HUES6 (cell line): ENCODE results near the gene ANKHD1.

Experiments
- H3K27ac ChIP-seq: 2 replicates; pipeline ENCODE4 v1.7.0; 2013; ENCODE audit warnings: low read depth, mild to moderate bottlenecking, low read length, inconsistent platforms
- H3K27me3 ChIP-seq: 2 replicates; pipeline ENCODE4 v1.6.1; 2013; ENCODE audit warnings: low read length; ENCODE audit not compliant: control insufficient read depth, insufficient read depth
- H3K36me3 ChIP-seq: 2 replicates; pipeline ENCODE4 v1.6.1; 2013; ENCODE audit warnings: low read length; ENCODE audit not compliant: control insufficient read depth, insufficient read depth
- H3K4me1 ChIP-seq: 2 replicates; pipeline ENCODE4 v1.6.1; 2013; ENCODE audit warnings: low read length; ENCODE audit not compliant: control insufficient read depth, insufficient read depth
- H3K4me3 ChIP-seq: 2 replicates; pipeline ENCODE4 v1.5.1; 2013; ENCODE audit warnings: low read depth, low read length
- H3K9ac ChIP-seq: one replicate; pipeline ENCODE4 v1.6.1; 2013; ENCODE audit warnings: mild to moderate bottlenecking, low read length
- H3K9me3 ChIP-seq: 2 replicates; pipeline ENCODE4 v1.6.1; 2013; ENCODE audit warnings: low read depth, low read length; ENCODE audit not compliant: control insufficient read depth, insufficient read depth

The ANKHD1 gene

DNA sequence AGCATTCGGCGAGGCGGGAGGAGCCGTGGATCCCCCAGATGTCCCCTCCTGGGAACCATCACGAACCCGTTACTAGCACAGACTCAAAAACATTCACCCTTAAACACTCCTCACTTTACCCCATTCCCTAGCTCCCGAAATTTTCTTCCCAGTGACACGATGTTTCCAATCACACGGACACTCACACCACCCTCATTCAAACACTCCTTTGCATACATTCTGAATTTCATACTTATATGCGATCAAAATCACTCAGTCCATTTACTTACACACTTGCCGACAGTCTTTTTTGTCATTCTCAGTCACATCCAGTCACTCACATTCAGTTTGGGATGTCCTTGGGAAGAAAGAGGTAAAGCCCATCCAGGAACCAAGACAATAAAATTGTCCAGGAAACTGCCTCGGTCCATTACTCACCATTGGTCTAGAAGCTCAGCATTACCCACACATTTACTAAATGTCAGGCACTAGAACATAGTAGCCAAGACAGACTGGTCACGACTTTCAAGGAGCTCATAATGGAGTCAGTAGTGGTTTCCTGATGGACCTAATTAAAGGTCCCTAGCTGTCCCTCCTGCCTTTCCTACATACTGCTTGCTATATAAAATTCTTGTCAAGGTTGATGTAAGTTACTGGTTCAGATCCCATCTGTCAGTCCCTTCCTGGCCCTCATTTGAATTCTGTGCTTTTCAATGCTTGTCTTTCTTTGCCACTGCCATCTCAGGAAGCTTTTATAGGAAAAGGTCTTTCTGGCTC is 163.6 kb downstream of the ANKHD1 start:
- Histone ChIP-seq H3K9me3 (no peaks in the 10 kb centered on the region), H3K4me1 (peaks cover 13% of the 10 kb centered on the region), H3K36me3 (peaks cover 46% of the 10 kb centered on the region), H3K27ac (no peak overlapping the region), H3K9ac (peak overlapping the region; percentile 87), H3K4me3 (peak overlapping the region; percentile 90), H3K27me3 (no peaks in the 10 kb centered on the region)

DNA sequence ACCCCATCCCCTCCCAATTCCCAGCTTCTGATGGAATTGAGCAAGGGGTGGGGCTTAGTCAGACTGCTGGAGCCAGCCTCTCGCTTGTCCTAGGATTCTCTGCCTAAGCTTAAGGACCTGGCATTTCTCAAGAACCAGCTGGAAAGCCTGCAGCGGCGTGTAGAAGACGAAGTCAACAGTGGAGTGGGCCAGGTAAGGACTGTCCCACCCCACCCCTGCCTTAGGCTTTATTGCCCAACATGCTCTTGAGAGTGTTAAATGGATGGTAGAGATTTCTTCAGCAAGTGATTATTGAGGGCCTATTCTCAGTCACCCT is 164.1 kb downstream of the ANKHD1 start:
- peak overlapping the region; percentile 90 for H3K4me3 ChIP-seq
- H3K36me3 ChIP-seq = peaks cover 40% of the 10 kb centered on the region
- peaks cover 13% of the 10 kb centered on the region for H3K4me1 ChIP-seq
- H3K9me3 ChIP-seq = no peaks in the 10 kb centered on the region
- H3K9ac ChIP-seq = peak overlapping the region; percentile 87
- H3K27ac ChIP-seq = no peak overlapping the region
- no peaks in the 10 kb centered on the region for H3K27me3 ChIP-seq

DNA sequence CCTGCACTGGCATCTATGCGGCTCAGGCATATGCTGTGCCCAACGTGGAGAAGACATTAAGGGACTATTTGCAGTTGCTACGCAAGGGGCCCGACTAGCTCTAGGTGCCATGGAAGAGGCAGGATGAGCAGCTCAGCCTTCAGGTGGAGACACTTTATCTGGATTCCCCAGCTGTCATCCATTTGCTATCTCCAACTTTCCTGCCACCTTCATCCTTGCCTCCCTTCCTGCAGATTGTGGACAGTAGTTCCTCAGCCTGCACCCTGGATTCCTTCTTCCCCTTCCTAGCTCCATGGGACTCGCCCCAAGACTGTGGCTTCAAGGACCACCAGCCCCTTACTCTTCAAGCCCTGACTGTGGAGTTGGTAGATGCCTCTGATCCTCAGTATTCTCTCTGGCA is 165.0 kb downstream of the ANKHD1 start:
- Histone ChIP-seq H3K27ac (no peak overlapping the region), H3K36me3 (peaks cover 32% of the 10 kb centered on the region), H3K4me3 (no peak overlapping the region), H3K4me1 (peaks cover 13% of the 10 kb centered on the region), H3K27me3 (no peaks in the 10 kb centered on the region), H3K9me3 (no peaks in the 10 kb centered on the region), H3K9ac (no peak overlapping the region)

DNA sequence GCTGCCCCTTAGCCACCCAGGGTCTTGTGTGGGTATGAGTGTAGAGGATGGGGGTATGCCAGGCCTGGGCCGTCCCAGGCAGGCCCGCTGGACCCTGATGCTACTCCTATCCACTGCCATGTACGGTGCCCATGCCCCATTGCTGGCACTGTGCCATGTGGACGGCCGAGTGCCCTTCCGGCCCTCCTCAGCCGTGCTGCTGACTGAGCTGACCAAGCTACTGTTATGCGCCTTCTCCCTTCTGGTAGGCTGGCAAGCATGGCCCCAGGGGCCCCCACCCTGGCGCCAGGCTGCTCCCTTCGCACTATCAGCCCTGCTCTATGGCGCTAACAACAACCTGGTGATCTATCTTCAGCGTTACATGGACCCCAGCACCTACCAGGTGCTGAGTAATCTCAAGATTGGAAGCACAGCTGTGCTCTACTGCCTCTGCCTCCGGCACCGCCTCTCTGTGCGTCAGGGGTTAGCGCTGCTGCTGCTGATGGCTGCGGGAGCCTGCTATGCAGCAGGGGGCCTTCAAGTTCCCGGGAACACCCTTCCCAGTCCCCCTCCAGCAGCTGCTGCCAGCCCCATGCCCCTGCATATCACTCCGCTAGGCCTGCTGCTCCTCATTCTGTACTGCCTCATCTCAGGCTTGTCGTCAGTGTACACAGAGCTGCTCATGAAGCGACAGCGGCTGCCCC is 165.6 kb downstream of the ANKHD1 start:
- Histone ChIP-seq H3K27me3 (no peaks in the 10 kb centered on the region), H3K36me3 (peaks cover 28% of the 10 kb centered on the region), H3K9ac (no peak overlapping the region), H3K27ac (no peak overlapping the region), H3K4me3 (no peak overlapping the region), H3K4me1 (peaks cover 13% of the 10 kb centered on the region), H3K9me3 (no peaks in the 10 kb centered on the region)

DNA sequence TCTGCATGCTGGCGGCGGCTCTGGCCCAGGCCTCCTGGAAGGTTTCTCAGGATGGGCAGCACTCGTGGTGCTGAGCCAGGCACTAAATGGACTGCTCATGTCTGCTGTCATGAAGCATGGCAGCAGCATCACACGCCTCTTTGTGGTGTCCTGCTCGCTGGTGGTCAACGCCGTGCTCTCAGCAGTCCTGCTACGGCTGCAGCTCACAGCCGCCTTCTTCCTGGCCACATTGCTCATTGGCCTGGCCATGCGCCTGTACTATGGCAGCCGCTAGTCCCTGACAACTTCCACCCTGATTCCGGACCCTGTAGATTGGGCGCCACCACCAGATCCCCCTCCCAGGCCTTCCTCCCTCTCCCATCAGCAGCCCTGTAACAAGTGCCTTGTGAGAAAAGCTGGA is 166.2 kb downstream of the ANKHD1 start:
- Histone ChIP-seq H3K36me3 (peaks cover 28% of the 10 kb centered on the region), H3K9ac (no peak overlapping the region), H3K4me1 (peaks cover 13% of the 10 kb centered on the region), H3K27ac (no peak overlapping the region), H3K9me3 (no peaks in the 10 kb centered on the region), H3K27me3 (no peaks in the 10 kb centered on the region), H3K4me3 (no peak overlapping the region)

DNA sequence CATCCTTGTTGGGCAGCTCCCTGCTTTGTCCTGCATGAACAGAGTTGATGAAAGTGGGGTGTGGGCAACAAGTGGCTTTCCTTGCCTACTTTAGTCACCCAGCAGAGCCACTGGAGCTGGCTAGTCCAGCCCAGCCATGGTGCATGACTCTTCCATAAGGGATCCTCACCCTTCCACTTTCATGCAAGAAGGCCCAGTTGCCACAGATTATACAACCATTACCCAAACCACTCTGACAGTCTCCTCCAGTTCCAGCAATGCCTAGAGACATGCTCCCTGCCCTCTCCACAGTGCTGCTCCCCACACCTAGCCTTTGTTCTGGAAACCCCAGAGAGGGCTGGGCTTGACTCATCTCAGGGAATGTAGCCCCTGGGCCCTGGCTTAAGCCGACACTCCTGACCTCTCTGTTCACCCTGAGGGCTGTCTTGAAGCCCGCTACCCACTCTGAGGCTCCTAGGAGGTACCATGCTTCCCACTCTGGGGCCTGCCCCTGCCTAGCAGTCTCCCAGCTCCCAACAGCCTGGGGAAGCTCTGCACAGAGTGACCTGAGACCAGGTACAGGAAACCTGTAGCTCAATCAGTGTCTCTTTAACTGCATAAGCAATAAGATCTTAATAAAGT is 166.9 kb downstream of the ANKHD1 start:
- H3K4me3 ChIP-seq = no peak overlapping the region

DNA sequence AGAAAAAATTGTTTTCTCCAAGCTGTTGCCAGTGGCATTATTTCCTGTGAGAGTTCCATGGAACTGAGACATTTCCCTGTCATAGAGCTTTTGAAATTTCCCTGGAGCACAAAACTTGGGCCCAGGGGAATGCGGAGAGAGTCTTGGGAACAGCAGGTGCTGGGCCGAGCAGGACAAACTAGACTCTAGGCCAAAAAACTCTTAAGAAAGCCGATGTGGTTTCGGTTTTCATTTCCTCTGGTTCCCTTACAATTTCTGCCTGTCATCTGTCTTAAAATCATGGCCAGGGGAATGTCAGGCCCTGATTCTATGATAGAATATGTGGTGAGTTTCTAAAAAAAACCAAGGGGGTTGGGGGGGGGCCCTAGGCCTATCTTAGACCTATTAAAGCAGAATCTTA is 167.6 kb downstream of the ANKHD1 start:
- Histone ChIP-seq H3K9me3 (no peaks in the 10 kb centered on the region), H3K9ac (no peak overlapping the region), H3K27me3 (no peaks in the 10 kb centered on the region), H3K4me3 (no peak overlapping the region), H3K36me3 (peaks cover 28% of the 10 kb centered on the region), H3K4me1 (peaks cover 5% of the 10 kb centered on the region; the same call in 1 of the 2 replicates), H3K27ac (no peak overlapping the region)

More for the DNA sequence above, 166.9 kb downstream of the ANKHD1 start:
- Histone ChIP-seq H3K4me1 (peaks cover 9% of the 10 kb centered on the region), H3K9ac (no peak overlapping the region), H3K36me3 (peaks cover 28% of the 10 kb centered on the region), H3K27me3 (no peaks in the 10 kb centered on the region), H3K9me3 (no peaks in the 10 kb centered on the region), H3K27ac (no peak overlapping the region)

DNA sequence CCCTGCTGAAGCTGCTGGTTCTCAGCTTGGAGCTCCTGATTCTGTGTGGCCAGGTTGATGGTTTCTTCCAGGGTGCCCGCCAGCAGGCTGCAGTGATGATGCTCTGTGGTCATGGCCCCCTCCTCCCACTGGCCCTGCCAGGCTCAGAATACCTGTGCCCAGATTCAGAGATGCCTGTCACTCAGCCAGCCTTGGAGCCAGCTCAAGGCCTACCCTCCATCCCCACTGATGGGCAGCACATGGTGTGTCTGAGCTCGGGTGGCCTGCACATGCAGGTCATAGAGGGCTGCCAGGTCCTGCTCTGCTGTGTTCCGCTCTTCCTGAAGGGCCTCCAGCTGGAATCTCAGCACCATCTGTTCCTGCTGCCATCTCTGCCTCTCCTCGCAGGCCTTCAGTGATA is 168.4 kb downstream of the ANKHD1 start:
- peaks cover 5% of the 10 kb centered on the region; the same call in 1 of the 2 replicates for H3K4me1 ChIP-seq
- H3K27me3 ChIP-seq = no peaks in the 10 kb centered on the region
- H3K4me3 ChIP-seq = no peak overlapping the region
- no peaks in the 10 kb centered on the region for H3K9me3 ChIP-seq
- H3K36me3 ChIP-seq = peaks cover 28% of the 10 kb centered on the region
- no peak overlapping the region for H3K9ac ChIP-seq
- no peak overlapping the region for H3K27ac ChIP-seq

DNA sequence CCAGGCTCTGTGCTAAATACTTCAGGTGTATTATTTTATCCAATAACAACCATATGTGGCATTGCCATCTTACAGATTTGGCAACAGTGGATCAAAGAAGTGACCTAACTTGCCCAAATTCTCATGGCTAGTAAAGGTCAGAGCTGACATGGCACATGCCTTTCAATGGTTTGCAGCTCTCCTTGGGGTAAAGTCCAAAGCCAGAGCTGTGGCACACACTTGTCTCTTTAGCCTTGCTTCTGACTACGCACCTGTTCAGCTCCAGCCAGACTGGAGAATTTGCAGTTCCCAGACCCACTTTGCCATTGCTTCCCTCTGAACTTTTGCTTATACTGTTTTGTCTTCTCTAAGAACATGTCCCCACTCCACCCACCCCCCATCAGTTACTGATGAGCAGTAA is 168.9 kb downstream of the ANKHD1 start:
- Histone ChIP-seq H3K27me3 (no peaks in the 10 kb centered on the region), H3K9ac (no peak overlapping the region), H3K4me3 (no peak overlapping the region), H3K27ac (no peak overlapping the region), H3K36me3 (peaks cover 28% of the 10 kb centered on the region), H3K4me1 (peaks cover under 1% of the 10 kb centered on the region; the same call in 1 of the 2 replicates), H3K9me3 (no peaks in the 10 kb centered on the region)

DNA sequence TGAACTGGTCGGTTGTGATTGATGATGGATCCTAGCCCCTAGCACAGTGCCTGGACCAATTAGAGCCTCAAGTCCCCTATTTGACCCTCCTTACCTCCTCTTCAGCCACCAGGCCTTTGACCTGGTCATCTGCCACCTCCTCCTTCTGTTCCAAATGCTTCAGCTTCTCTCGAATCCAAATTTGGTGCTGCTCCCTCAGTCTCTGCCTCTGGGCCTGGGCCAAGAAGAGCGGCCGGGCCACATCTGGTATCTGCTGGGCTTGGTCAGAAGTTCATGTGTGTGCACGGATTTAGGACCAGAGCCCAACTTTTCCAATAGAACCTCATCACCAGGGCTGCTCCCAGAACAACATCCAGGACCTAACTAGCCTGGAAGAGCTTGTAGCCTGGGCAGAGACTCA is 169.5 kb downstream of the ANKHD1 start:
- H3K27me3 ChIP-seq = no peaks in the 10 kb centered on the region
- no peaks in the 10 kb centered on the region for H3K9me3 ChIP-seq
- H3K9ac ChIP-seq = no peak overlapping the region
- no peak overlapping the region for H3K27ac ChIP-seq
- H3K36me3 ChIP-seq = peaks cover 24% of the 10 kb centered on the region
- no peaks in the 10 kb centered on the region; the same call in 1 of the 2 replicates for H3K4me1 ChIP-seq
- no peak overlapping the region for H3K4me3 ChIP-seq

DNA sequence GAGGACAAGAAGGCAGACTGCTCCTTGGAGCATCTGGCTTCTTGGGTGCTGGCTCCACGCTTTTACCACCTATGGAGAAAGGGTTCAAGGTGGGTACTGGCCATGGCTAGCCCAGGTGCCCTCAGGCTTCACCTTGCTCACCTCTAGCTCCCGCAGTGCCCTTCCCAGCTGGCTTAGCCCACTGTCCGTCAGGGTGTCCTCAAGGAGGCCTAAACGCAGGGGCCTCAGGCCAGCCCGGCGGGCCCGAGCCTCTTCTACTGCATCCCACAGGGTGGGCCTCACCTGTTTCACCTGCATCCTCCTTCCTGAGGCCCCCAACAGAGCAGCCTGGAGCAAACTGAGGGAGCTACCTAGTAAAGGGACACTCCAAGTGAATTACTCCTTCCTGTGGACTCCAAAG is 172.1 kb downstream of the ANKHD1 start:
- Histone ChIP-seq H3K36me3 (no peaks in the 10 kb centered on the region), H3K9ac (no peak overlapping the region), H3K27ac (no peak overlapping the region), H3K4me3 (no peak overlapping the region), H3K4me1 (no peaks in the 10 kb centered on the region; the same call in 1 of the 2 replicates), H3K27me3 (no peaks in the 10 kb centered on the region), H3K9me3 (no peaks in the 10 kb centered on the region)
